HCT116 (cell line): ENCODE results near the gene RNU1-2. TPM values are rescaled to one million over a fixed set of nuclear protein-coding genes. Genes with fewer than 3 reads are reported as not detected.
"Not testable (repeated sequence)": the region's sequence is repeated elsewhere in the genome, so short reads cannot be mapped to it uniquely, and the experiment has no call there.

Experiments
- ATAC-seq: fragments of 200-7000 bp; cut with Tn5 transposase; 2 replicates; pipeline ENCODE4 v1.9.1; 2020; ENCODE audit warnings: mild to moderate bottlenecking, moderate library complexity
- BruUV-seq: library from RNA; stranded (reverse); fragments of 400-500 nt; replicated peaks from 2 replicates; lab custom pipeline; 2021; lab: Mats Ljungman, UMichigan
- CTCF ChIA-PET: fragments of 300-600 bp; sonication (Branson Sonifier 250); formaldehyde crosslinking; loops from one replicate; lab custom pipeline; 2021; ENCODE audit warnings: antibody characterized with exemption; lab: Charles Lee
- POLR2A ChIA-PET: fragments of 300-600, 350-600 bp; sonication (Branson Sonifier 250); formaldehyde crosslinking; loops from one replicate; lab custom pipeline; 2021; ENCODE audit warnings: antibody characterized with exemption; lab: Charles Lee
- RAD21 ChIA-PET, 2 experiments: fragments of 300-600 bp; sonication (Branson Sonifier 250); formaldehyde crosslinking; loops; one replicate each; lab custom pipeline; 2023; ENCODE audit warnings: low total read pairs in 2 of 2; ENCODE audit not compliant: uncharacterized antibody in 2 of 2, unreplicated experiment in 2 of 2, low non-redundant PET in 1 of 2; lab: Charles Lee
- DNase-seq: peaks from one replicate; pipeline ENCODE4 v3.0.0-alpha.2; 2010; ENCODE audit warnings: low read depth, low spot score
- H2AFZ ChIP-seq: fragments of 200-600 bp; shearing (Covaris generic), sonication (generic); 2 replicates; pipeline ENCODE4 v1.6.1; 2017; ENCODE audit warnings: low read depth, mixed run types, mixed read lengths, antibody characterized with exemption, low read length; ENCODE audit not compliant: poor library complexity, severe bottlenecking
- H3K27ac ChIP-seq: 2 replicates; pipeline ENCODE4 v1.5.1; 2012; ENCODE audit warnings: low read depth, low read length
- H3K27me3 ChIP-seq: fragments of 200-600 bp; sonication (generic); 2 replicates; pipeline ENCODE4 v1.6.1; 2016; ENCODE audit warnings: mixed run types, low read length, mixed read lengths; ENCODE audit not compliant: insufficient read depth
- H3K36me3 ChIP-seq, 2 experiments: fragments of 200-500 bp in 1 of 2; fragments of 200-600 bp in 1 of 2; sonication (Bioruptor generic) in 1 of 2; sonication (generic) in 1 of 2; 2 replicates each; pipeline versions ENCODE4 v1.5.1 to v1.6.1; 2014 to 2016; ENCODE audit warnings: low read length in 2 of 2, inconsistent platforms in 1 of 2, mixed read lengths in 1 of 2, mixed run types in 1 of 2; ENCODE audit not compliant: insufficient read depth in 2 of 2, control insufficient read depth in 1 of 2
- H3K4me1 ChIP-seq, 2 experiments: fragments of 200-600 bp in 1 of 2; sonication (generic) in 1 of 2; 2 replicates each; pipeline versions ENCODE4 v1.5.1 to v1.6.1; 2012 to 2017; ENCODE audit warnings: low read length in 2 of 2, inconsistent platforms in 1 of 2, mild to moderate bottlenecking in 1 of 2, mixed read lengths in 1 of 2, mixed run types in 1 of 2, moderate library complexity in 1 of 2; ENCODE audit not compliant: insufficient read depth in 2 of 2, control insufficient read depth in 1 of 2
- H3K4me2 ChIP-seq: fragments of 200-600 bp; sonication (generic); 2 replicates; pipeline ENCODE4 v1.6.1; 2017; ENCODE audit warnings: mixed run types, low read length, mixed read lengths
- H3K4me3 ChIP-seq, 2 experiments: fragments of 200-600 bp in 1 of 2; sonication (generic) in 1 of 2; replicated peaks in 1 of 2; 2 replicates each; pipeline ENCODE4 v1.5.1; 2011 to 2016; ENCODE audit warnings: low read length in 2 of 2, control low read depth in 1 of 2, low read depth in 1 of 2, mild to moderate bottlenecking in 1 of 2, mixed read lengths in 1 of 2, mixed run types in 1 of 2
- H3K79me2 ChIP-seq: fragments of 200-600 bp; sonication (generic); 2 replicates; pipeline ENCODE4 v1.6.1; 2017; ENCODE audit warnings: mild to moderate bottlenecking, mixed run types, low read length, moderate library complexity, mixed read lengths; ENCODE audit not compliant: insufficient read depth
- H3K9ac ChIP-seq: fragments of 200-600 bp; sonication (generic); 2 replicates; pipeline ENCODE4 v1.6.1; 2016; ENCODE audit warnings: low read length, mixed read lengths
- H3K9me2 ChIP-seq: fragments of 200-600 bp; sonication (generic), shearing (Covaris generic); 2 replicates; pipeline ENCODE4 v1.6.1; 2017; ENCODE audit warnings: mixed run types, mild to moderate bottlenecking, moderate library complexity; ENCODE audit not compliant: insufficient read depth
- H3K9me3 ChIP-seq, 2 experiments: fragments of 200-500 bp in 1 of 2; fragments of 200-600 bp in 1 of 2; sonication (Bioruptor generic) in 1 of 2; sonication (generic) in 1 of 2; 2 replicates each; pipeline ENCODE4 v1.6.1; 2014 to 2017; ENCODE audit warnings: low read length in 2 of 2, mixed read lengths in 2 of 2, inconsistent platforms in 1 of 2, low read depth in 1 of 2, mild to moderate bottlenecking in 1 of 2, mixed run types in 1 of 2, moderate library complexity in 1 of 2; ENCODE audit not compliant: control insufficient read depth in 1 of 2, insufficient read depth in 1 of 2
- H4K20me1 ChIP-seq: fragments of 200-600 bp; sonication (generic), shearing (Covaris generic); 2 replicates; pipeline ENCODE4 v1.6.1; 2017; ENCODE audit warnings: mixed run types, mild to moderate bottlenecking, moderate library complexity; ENCODE audit not compliant: insufficient read depth
- CTCF ChIP-seq, 3 experiments: fragments of 200-600 bp in 1 of 3; sonication (generic) in 1 of 3; IDR thresholded peaks in 2 of 3; conservative IDR thresholded peaks in 1 of 3; 2 replicates each; pipeline ENCODE4 v1.5.1; 2012 to 2017; ENCODE audit warnings: low read depth in 2 of 3, low read length in 2 of 3, antibody characterized with exemption in 1 of 3, borderline replicate concordance in 1 of 3, control low read depth in 1 of 3, mild to moderate bottlenecking in 1 of 3, mixed read lengths in 1 of 3, mixed run types in 1 of 3, moderate library complexity in 1 of 3; ENCODE audit not compliant: insufficient read depth in 1 of 3
- POLR2AphosphoS5 ChIP-seq: IDR thresholded peaks from 2 replicates; pipeline ENCODE4 v1.6.1; 2011; ENCODE audit warnings: mild to moderate bottlenecking, low read depth, low read length, moderate library complexity
- intact Hi-C: fragments of 100-400 bp; cut with micrococcal nuclease; formaldehyde crosslinking; loops from 2 replicates; pipeline ENCODE4 v1.10.0; 2022
- total RNA-seq: library from RNA; stranded (reverse); gene quantifications from one replicate; pipeline ENCODE4 v1.2.1, GENCODE V29; 2021; ENCODE audit not compliant: unreplicated experiment

RNU1-2 gene
- total RNA-seq, 1 experiment from 2014 or later: 1,685 TPM

GRCh38 chr1:16915627-16915973, 19.8 kb downstream of the RNU1-2 start:
- ChIA-PET RAD21 (no interaction called here), CTCF (interaction anchor here (1.0 to 1.9 kb wide), 3 partner anchors 32 to 295 kb away, joined by 3 to 5 read pairs (median 4); no protein-coding TSS in a partner anchor), POLR2A (interaction anchor here (0.6 to 2.2 kb wide), 2 partner anchors 10 to 19 kb away, joined by 3 to 14 read pairs; no protein-coding TSS in a partner anchor)
- BruUV-seq: no TSS peak
- H4K20me1 ChIP-seq: no peaks in the 10 kb centered on the region
- H3K9me2 ChIP-seq: no peaks in the 10 kb centered on the region
- DNase-seq (no peak), ATAC-seq (no peak)
- H3K4me1 ChIP-seq: peaks cover 13 to 32% of the 10 kb centered on the region in 2 experiments
- peak overlapping the region; percentile 87; the same call in 1 of the 2 replicates for H3K4me2 ChIP-seq
- H3K27me3 ChIP-seq: no peaks in the 10 kb centered on the region
- TF ChIP-seq POLR2AphosphoS5: no peak
- 0 out of 6 replicates have a peak, but pooled peaks of 2 of the 3 experiments have one; percentile 10 to 19 for TF ChIP-seq CTCF (IDR thresholded peaks at IDR 0.05 in 2 of 3, conservative IDR thresholded peaks at IDR 0.05 in 1 of 3; ENCODE audit: borderline replicate concordance in 1 of 3, insufficient read depth in 1 of 3, low read depth in 2 of 3, low read length in 2 of 3)
- H3K36me3 ChIP-seq: no peaks in the 10 kb centered on the region
- no peak overlapping the region for H3K27ac ChIP-seq
- no peak overlapping the region for H3K9ac ChIP-seq
- no peak overlapping the region for H2AFZ ChIP-seq
- intact Hi-C loops: no loop called here
- H3K9me3 ChIP-seq: no peaks in the 10 kb centered on the region
- H3K79me2 ChIP-seq: no peaks in the 10 kb centered on the region
- H3K4me3 ChIP-seq: no peak overlapping the region

GRCh38 chr1:16916036-16916880, 20.5 kb downstream of the RNU1-2 start:
- H3K4me3 ChIP-seq, ATAC-seq, H3K9me2 ChIP-seq, H3K27ac ChIP-seq, H3K9me3 ChIP-seq, H3K36me3 ChIP-seq, H3K27me3 ChIP-seq, H4K20me1 ChIP-seq, intact Hi-C loops, RAD21 ChIA-PET, BruUV-seq, H2AFZ ChIP-seq, H3K9ac ChIP-seq, DNase-seq, H3K79me2 ChIP-seq: not testable (repeated sequence)
- H3K4me1 ChIP-seq: peaks cover 13 to 36% of the 10 kb centered on the region in 2 experiments
- H3K4me2 ChIP-seq: peak overlapping the region; percentile 87; the same call in 1 of the 2 replicates
- CTCF ChIA-PET: interaction anchor here (1.0 to 1.9 kb wide), 2 partner anchors 44 to 295 kb away, joined by 4 to 5 read pairs; no protein-coding TSS in a partner anchor
- POLR2A ChIA-PET: interaction anchor here (0.6 to 2.2 kb wide), 2 partner anchors 11 to 18 kb away, joined by 3 to 14 read pairs; no protein-coding TSS in a partner anchor
